HCT116 (cell line): Measurements from ENCODE around the gene ZFP69B. TPM values are rescaled to one million over a fixed set of nuclear protein-coding genes. Genes with fewer than 3 reads are reported as not detected.

ENCODE experiments used
- ATAC-seq: fragments of 200-7000 bp; cut with Tn5 transposase; 2 replicates; pipeline ENCODE4 v1.9.1; 2020; ENCODE audit warnings: mild to moderate bottlenecking, moderate library complexity
- BruUV-seq: library from RNA; stranded (reverse); fragments of 400-500 nt; replicated peaks from 2 replicates; lab custom pipeline; 2021; lab: Mats Ljungman, UMichigan
- CTCF ChIA-PET: fragments of 300-600 bp; sonication (Branson Sonifier 250); formaldehyde crosslinking; loops from one replicate; lab custom pipeline; 2021; ENCODE audit warnings: antibody characterized with exemption; lab: Charles Lee
- POLR2A ChIA-PET: fragments of 300-600, 350-600 bp; sonication (Branson Sonifier 250); formaldehyde crosslinking; loops from one replicate; lab custom pipeline; 2021; ENCODE audit warnings: antibody characterized with exemption; lab: Charles Lee
- RAD21 ChIA-PET, 2 experiments: fragments of 300-600 bp; sonication (Branson Sonifier 250); formaldehyde crosslinking; loops; one replicate each; lab custom pipeline; 2023; ENCODE audit warnings: low total read pairs in 2 of 2; ENCODE audit not compliant: uncharacterized antibody in 2 of 2, unreplicated experiment in 2 of 2, low non-redundant PET in 1 of 2; lab: Charles Lee
- DNase-seq: peaks from one replicate; pipeline ENCODE4 v3.0.0-alpha.2; 2010; ENCODE audit warnings: low read depth, low spot score
- H2AFZ ChIP-seq: fragments of 200-600 bp; shearing (Covaris generic), sonication (generic); 2 replicates; pipeline ENCODE4 v1.6.1; 2017; ENCODE audit warnings: low read depth, mixed run types, mixed read lengths, antibody characterized with exemption, low read length; ENCODE audit not compliant: poor library complexity, severe bottlenecking
- H3K27ac ChIP-seq: 2 replicates; pipeline ENCODE4 v1.5.1; 2012; ENCODE audit warnings: low read depth, low read length
- H3K27me3 ChIP-seq: fragments of 200-600 bp; sonication (generic); 2 replicates; pipeline ENCODE4 v1.6.1; 2016; ENCODE audit warnings: mixed run types, low read length, mixed read lengths; ENCODE audit not compliant: insufficient read depth
- H3K36me3 ChIP-seq, 2 experiments: fragments of 200-500 bp in 1 of 2; fragments of 200-600 bp in 1 of 2; sonication (Bioruptor generic) in 1 of 2; sonication (generic) in 1 of 2; 2 replicates each; pipeline versions ENCODE4 v1.5.1 to v1.6.1; 2014 to 2016; ENCODE audit warnings: low read length in 2 of 2, inconsistent platforms in 1 of 2, mixed read lengths in 1 of 2, mixed run types in 1 of 2; ENCODE audit not compliant: insufficient read depth in 2 of 2, control insufficient read depth in 1 of 2
- H3K4me1 ChIP-seq, 2 experiments: fragments of 200-600 bp in 1 of 2; sonication (generic) in 1 of 2; 2 replicates each; pipeline versions ENCODE4 v1.5.1 to v1.6.1; 2012 to 2017; ENCODE audit warnings: low read length in 2 of 2, inconsistent platforms in 1 of 2, mild to moderate bottlenecking in 1 of 2, mixed read lengths in 1 of 2, mixed run types in 1 of 2, moderate library complexity in 1 of 2; ENCODE audit not compliant: insufficient read depth in 2 of 2, control insufficient read depth in 1 of 2
- H3K4me2 ChIP-seq: fragments of 200-600 bp; sonication (generic); 2 replicates; pipeline ENCODE4 v1.6.1; 2017; ENCODE audit warnings: mixed run types, low read length, mixed read lengths
- H3K4me3 ChIP-seq, 2 experiments: fragments of 200-600 bp in 1 of 2; sonication (generic) in 1 of 2; replicated peaks in 1 of 2; 2 replicates each; pipeline ENCODE4 v1.5.1; 2011 to 2016; ENCODE audit warnings: low read length in 2 of 2, control low read depth in 1 of 2, low read depth in 1 of 2, mild to moderate bottlenecking in 1 of 2, mixed read lengths in 1 of 2, mixed run types in 1 of 2
- H3K79me2 ChIP-seq: fragments of 200-600 bp; sonication (generic); 2 replicates; pipeline ENCODE4 v1.6.1; 2017; ENCODE audit warnings: mild to moderate bottlenecking, mixed run types, low read length, moderate library complexity, mixed read lengths; ENCODE audit not compliant: insufficient read depth
- H3K9ac ChIP-seq: fragments of 200-600 bp; sonication (generic); 2 replicates; pipeline ENCODE4 v1.6.1; 2016; ENCODE audit warnings: low read length, mixed read lengths
- H3K9me2 ChIP-seq: fragments of 200-600 bp; sonication (generic), shearing (Covaris generic); 2 replicates; pipeline ENCODE4 v1.6.1; 2017; ENCODE audit warnings: mixed run types, mild to moderate bottlenecking, moderate library complexity; ENCODE audit not compliant: insufficient read depth
- H3K9me3 ChIP-seq, 2 experiments: fragments of 200-500 bp in 1 of 2; fragments of 200-600 bp in 1 of 2; sonication (Bioruptor generic) in 1 of 2; sonication (generic) in 1 of 2; 2 replicates each; pipeline ENCODE4 v1.6.1; 2014 to 2017; ENCODE audit warnings: low read length in 2 of 2, mixed read lengths in 2 of 2, inconsistent platforms in 1 of 2, low read depth in 1 of 2, mild to moderate bottlenecking in 1 of 2, mixed run types in 1 of 2, moderate library complexity in 1 of 2; ENCODE audit not compliant: control insufficient read depth in 1 of 2, insufficient read depth in 1 of 2
- H4K20me1 ChIP-seq: fragments of 200-600 bp; sonication (generic), shearing (Covaris generic); 2 replicates; pipeline ENCODE4 v1.6.1; 2017; ENCODE audit warnings: mixed run types, mild to moderate bottlenecking, moderate library complexity; ENCODE audit not compliant: insufficient read depth
- EGR1 ChIP-seq: IDR thresholded peaks from 2 replicates; pipeline ENCODE4 v1.6.1; 2012; ENCODE audit warnings: low read depth
- ELF1 ChIP-seq: IDR thresholded peaks from 2 replicates; pipeline ENCODE4 v1.6.1; 2012; ENCODE audit warnings: low read depth, borderline replicate concordance
- EZH2 ChIP-seq: fragments of 200-600 bp; sonication (generic); IDR thresholded peaks from 2 replicates; pipeline ENCODE4 v1.6.1; 2017; ENCODE audit warnings: antibody characterized with exemption, mixed run types
- EZH2phosphoT487 ChIP-seq: fragments of 200-600 bp; IDR thresholded peaks from 2 replicates; pipeline ENCODE4 v1.6.1; 2018; ENCODE audit warnings: antibody characterized with exemption, borderline replicate concordance
- JUND ChIP-seq: IDR thresholded peaks from 2 replicates; pipeline ENCODE4 v1.6.1; 2012
- POLR2AphosphoS5 ChIP-seq: IDR thresholded peaks from 2 replicates; pipeline ENCODE4 v1.6.1; 2011; ENCODE audit warnings: mild to moderate bottlenecking, low read depth, low read length, moderate library complexity
- RAD21 ChIP-seq: IDR thresholded peaks from 2 replicates; pipeline ENCODE4 v1.6.1; 2012; ENCODE audit warnings: low read depth, mild to moderate bottlenecking
- SP1 ChIP-seq: IDR thresholded peaks from 2 replicates; pipeline ENCODE4 v1.6.1; 2012; ENCODE audit warnings: low read depth
- TCF7L2 ChIP-seq: IDR thresholded peaks from 2 replicates; pipeline ENCODE4 v1.7.0; 2011; ENCODE audit warnings: borderline replicate concordance, inconsistent platforms; ENCODE audit not compliant: insufficient read depth, insufficient read length; ENCODE audit errors: extremely low read depth
- YY1 ChIP-seq: IDR thresholded peaks from 2 replicates; pipeline ENCODE4 v1.6.1; 2011; ENCODE audit warnings: low read length, low read depth, moderate library complexity, mild to moderate bottlenecking; ENCODE audit not compliant: insufficient replicate concordance; ENCODE audit errors: extremely low read depth
- ZFX ChIP-seq: fragments of 450-650 bp; IDR thresholded peaks from 2 replicates; pipeline ENCODE4 v1.6.1; 2017
- ZNF274 ChIP-seq: fragments of 200-500 bp; sonication (Bioruptor generic); IDR thresholded peaks from 2 replicates; pipeline ENCODE4 v1.6.1; 2014; ENCODE audit warnings: mild to moderate bottlenecking, low read depth, low read length, inconsistent platforms
- intact Hi-C: fragments of 100-400 bp; cut with micrococcal nuclease; formaldehyde crosslinking; loops from 2 replicates; pipeline ENCODE4 v1.10.0; 2022
- total RNA-seq: library from RNA; stranded (reverse); gene quantifications from one replicate; pipeline ENCODE4 v1.2.1, GENCODE V29; 2021; ENCODE audit not compliant: unreplicated experiment
- TF ChIP-seq, protein P1 (sequence below): IDR thresholded peaks from 2 replicates; pipeline ENCODE4 v1.6.1; 2012
- TF ChIP-seq, protein P2 (sequence below): IDR thresholded peaks from 2 replicates; pipeline ENCODE4 v1.6.1; 2012
- TF ChIP-seq, protein P3 (sequence below): IDR thresholded peaks from 2 replicates; pipeline ENCODE4 v1.6.1; 2012; ENCODE audit warnings: low read depth

ZFP69B gene
- total RNA-seq, 1 experiment from 2014 or later = 0.27 TPM

DNA sequence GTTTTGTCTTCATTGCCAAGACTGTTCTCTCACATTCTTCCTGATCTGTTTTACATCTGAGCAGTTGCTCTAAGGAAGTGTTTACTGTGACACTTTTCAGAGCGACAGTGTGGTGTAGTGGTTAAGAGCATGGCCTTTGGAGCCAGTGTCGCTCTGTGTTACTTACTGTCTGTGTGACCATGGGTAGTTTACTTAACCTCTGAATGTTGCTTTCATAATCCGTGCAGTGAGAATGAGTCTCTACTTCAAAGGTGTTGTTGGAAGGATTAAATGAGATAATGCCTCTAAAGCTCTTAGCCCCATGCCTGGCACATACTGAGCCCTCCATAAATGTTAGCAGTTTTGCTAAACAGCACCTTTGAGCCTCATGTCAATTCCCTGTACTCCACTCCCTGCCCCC, 35.9 kb upstream of the ZFP69B start:
- RAD21 ChIA-PET = interaction anchor here in 1 of 2 experiments (0.5 kb wide), 1 partner anchor 116 kb away, joined by 4 read pairs; no protein-coding TSS in a partner anchor
- POLR2A ChIA-PET = no interaction called here

DNA sequence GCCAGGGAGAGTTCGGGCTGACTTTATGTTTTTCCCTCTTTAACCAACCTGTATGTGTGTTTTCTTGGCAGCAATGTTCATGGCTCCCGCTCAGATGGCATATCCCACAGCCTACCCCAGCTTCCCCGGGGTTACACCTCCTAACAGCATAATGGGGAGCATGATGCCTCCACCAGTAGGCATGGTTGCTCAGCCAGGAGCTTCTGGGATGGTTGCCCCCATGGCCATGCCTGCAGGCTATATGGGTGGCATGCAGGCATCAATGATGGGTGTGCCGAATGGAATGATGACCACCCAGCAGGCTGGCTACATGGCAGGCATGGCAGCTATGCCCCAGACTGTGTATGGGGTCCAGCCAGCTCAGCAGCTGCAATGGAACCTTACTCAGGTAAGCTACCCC, 33.6 kb upstream of the ZFP69B start:
- no peaks in the 10 kb centered on the region for H3K4me1 ChIP-seq

More for the DNA sequence above, 35.9 kb upstream of the ZFP69B start:
- Histone ChIP-seq H3K4me1 (no peaks in the 10 kb centered on the region), H3K4me2 (no peak overlapping the region), H3K79me2 (no peaks in the 10 kb centered on the region), H3K27ac (no peak overlapping the region), H3K9ac (no peak overlapping the region), H3K4me3 (no peak overlapping the region), H4K20me1 (no peaks in the 10 kb centered on the region), H3K27me3 (no peaks in the 10 kb centered on the region), H2AFZ (no peak overlapping the region), H3K9me2 (no peaks in the 10 kb centered on the region), H3K36me3 (peaks cover 14% of the 10 kb centered on the region in 2 experiments; a peak in 2 of 4 replicates), H3K9me3 (no peaks in the 10 kb centered on the region)
- DNase-seq (no peak), ATAC-seq (no peak)
- BruUV-seq = no TSS peak
- TF ChIP-seq ZNF274 = no peak
- TF ChIP-seq YY1 = no peak
- no peak for TF ChIP-seq ELF1
- TF ChIP-seq POLR2AphosphoS5 = no peak
- TF ChIP-seq RAD21 = no peak
- no peak for TF ChIP-seq ZFX
- no peak for TF ChIP-seq SP1
- TF ChIP-seq EZH2phosphoT487 = no peak
- no peak for TF ChIP-seq EZH2
- TF ChIP-seq, protein P1, sequence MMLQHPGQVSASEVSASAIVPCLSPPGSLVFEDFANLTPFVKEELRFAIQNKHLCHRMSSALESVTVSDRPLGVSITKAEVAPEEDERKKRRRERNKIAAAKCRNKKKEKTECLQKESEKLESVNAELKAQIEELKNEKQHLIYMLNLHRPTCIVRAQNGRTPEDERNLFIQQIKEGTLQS = no peak
- CTCF ChIA-PET = no interaction called here
- intact Hi-C loops = no loop called here

More for the DNA sequence above, 33.6 kb upstream of the ZFP69B start:
- Histone ChIP-seq H3K27me3 (no peaks in the 10 kb centered on the region), H3K9me3 (no peaks in the 10 kb centered on the region), H3K36me3 (peaks cover 14% of the 10 kb centered on the region in 2 experiments; a peak in 2 of 4 replicates), H3K9me2 (no peaks in the 10 kb centered on the region), H3K79me2 (no peaks in the 10 kb centered on the region), H4K20me1 (no peaks in the 10 kb centered on the region), H3K9ac (no peak overlapping the region), H3K4me2 (no peak overlapping the region), H3K4me3 (no peak overlapping the region), H3K27ac (no peak overlapping the region), H2AFZ (no peak overlapping the region)
- intact Hi-C loops = no loop called here
- DNase-seq (no peak), ATAC-seq (no peak)
- ChIA-PET POLR2A (no interaction called here), RAD21 (no interaction called here), CTCF (no interaction called here)
- no TSS peak for BruUV-seq
- TF ChIP-seq TCF7L2 (no peak), JUND (no peak), EZH2phosphoT487 (no peak), YY1 (no peak), EGR1 (no peak)
- TF ChIP-seq, protein P2, sequence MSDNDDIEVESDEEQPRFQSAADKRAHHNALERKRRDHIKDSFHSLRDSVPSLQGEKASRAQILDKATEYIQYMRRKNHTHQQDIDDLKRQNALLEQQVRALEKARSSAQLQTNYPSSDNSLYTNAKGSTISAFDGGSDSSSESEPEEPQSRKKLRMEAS = no peak
- TF ChIP-seq, protein P3, sequence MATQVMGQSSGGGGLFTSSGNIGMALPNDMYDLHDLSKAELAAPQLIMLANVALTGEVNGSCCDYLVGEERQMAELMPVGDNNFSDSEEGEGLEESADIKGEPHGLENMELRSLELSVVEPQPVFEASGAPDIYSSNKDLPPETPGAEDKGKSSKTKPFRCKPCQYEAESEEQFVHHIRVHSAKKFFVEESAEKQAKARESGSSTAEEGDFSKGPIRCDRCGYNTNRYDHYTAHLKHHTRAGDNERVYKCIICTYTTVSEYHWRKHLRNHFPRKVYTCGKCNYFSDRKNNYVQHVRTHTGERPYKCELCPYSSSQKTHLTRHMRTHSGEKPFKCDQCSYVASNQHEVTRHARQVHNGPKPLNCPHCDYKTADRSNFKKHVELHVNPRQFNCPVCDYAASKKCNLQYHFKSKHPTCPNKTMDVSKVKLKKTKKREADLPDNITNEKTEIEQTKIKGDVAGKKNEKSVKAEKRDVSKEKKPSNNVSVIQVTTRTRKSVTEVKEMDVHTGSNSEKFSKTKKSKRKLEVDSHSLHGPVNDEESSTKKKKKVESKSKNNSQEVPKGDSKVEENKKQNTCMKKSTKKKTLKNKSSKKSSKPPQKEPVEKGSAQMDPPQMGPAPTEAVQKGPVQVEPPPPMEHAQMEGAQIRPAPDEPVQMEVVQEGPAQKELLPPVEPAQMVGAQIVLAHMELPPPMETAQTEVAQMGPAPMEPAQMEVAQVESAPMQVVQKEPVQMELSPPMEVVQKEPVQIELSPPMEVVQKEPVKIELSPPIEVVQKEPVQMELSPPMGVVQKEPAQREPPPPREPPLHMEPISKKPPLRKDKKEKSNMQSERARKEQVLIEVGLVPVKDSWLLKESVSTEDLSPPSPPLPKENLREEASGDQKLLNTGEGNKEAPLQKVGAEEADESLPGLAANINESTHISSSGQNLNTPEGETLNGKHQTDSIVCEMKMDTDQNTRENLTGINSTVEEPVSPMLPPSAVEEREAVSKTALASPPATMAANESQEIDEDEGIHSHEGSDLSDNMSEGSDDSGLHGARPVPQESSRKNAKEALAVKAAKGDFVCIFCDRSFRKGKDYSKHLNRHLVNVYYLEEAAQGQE = no peak
- TF ChIP-seq, all 23 proteins: peak for 0
